H1 (cell line): ENCODE data around the gene CARD16. TPM values are rescaled to one million over a fixed set of nuclear protein-coding genes. Genes with fewer than 3 reads are reported as not detected.

Experiments used
- CTCF ChIA-PET: fragments of 300-600 bp; sonication (Branson Sonifier 250); formaldehyde crosslinking; loops from one replicate; lab custom pipeline; 2021; ENCODE audit not compliant: partially characterized antibody; lab: Charles Lee
- POLR2A ChIA-PET: fragments of 300-600 bp; sonication (Branson Sonifier 250); formaldehyde crosslinking; loops from one replicate; lab custom pipeline; 2021; ENCODE audit warnings: inconsistent platforms; ENCODE audit not compliant: partially characterized antibody; lab: Charles Lee
- DNase-seq, 2 experiments: peaks; one replicate each; pipeline versions ENCODE4 v3.0.0 to v3.0.0-alpha.2; 2010 to 2022; ENCODE audit warnings: low spot score in 2 of 2, low read depth in 1 of 2, mixed read lengths in 1 of 2
- FAIRE-seq: peaks from 2 replicates; lab custom pipeline; 2011; peaks lifted over from hg19 to GRCh38; lab: Jason Lieb, UNC
- H2AFZ ChIP-seq: 2 replicates; pipeline ENCODE4 v1.8.1; 2012; ENCODE audit warnings: low read length, inconsistent platforms
- H2AK5ac ChIP-seq: 2 replicates; pipeline ENCODE4 v1.6.1; 2013; ENCODE audit warnings: low read depth, low read length
- H2BK120ac ChIP-seq: replicated peaks from 2 replicates; pipeline ENCODE3; 2013; ENCODE audit warnings: low read depth, low read length, inconsistent platforms
- H2BK12ac ChIP-seq: 2 replicates; pipeline ENCODE4 v1.6.1; 2013; ENCODE audit warnings: low read depth, low read length
- H2BK15ac ChIP-seq: 2 replicates; pipeline ENCODE4 v1.6.1; 2013; ENCODE audit warnings: low read length
- H2BK20ac ChIP-seq: 2 replicates; pipeline ENCODE4 v1.6.1; 2013; ENCODE audit warnings: low read length
- H2BK5ac ChIP-seq: 2 replicates; pipeline ENCODE4 v1.6.1; 2013; ENCODE audit warnings: low read depth, low read length
- H3K14ac ChIP-seq: 2 replicates; pipeline ENCODE4 v1.6.1; 2013; ENCODE audit warnings: inconsistent platforms; ENCODE audit not compliant: insufficient read length
- H3K18ac ChIP-seq: 2 replicates; pipeline ENCODE4 v1.6.1; 2013; ENCODE audit warnings: low read length; ENCODE audit errors: extremely low read depth
- H3K23ac ChIP-seq: 2 replicates; pipeline ENCODE4 v1.6.1; 2013; ENCODE audit warnings: inconsistent platforms; ENCODE audit not compliant: insufficient read length
- H3K23me2 ChIP-seq: 2 replicates; pipeline ENCODE4 v1.6.1; 2013; ENCODE audit warnings: low read depth, low read length
- H3K27ac ChIP-seq: 2 replicates; pipeline ENCODE4 v1.6.1; 2011; ENCODE audit warnings: low read depth, low read length, inconsistent platforms
- H3K27me3 ChIP-seq, 4 experiments: replicated peaks in 1 of 4; 1 replicate in 1 of 4; 2 replicates in 3 of 4; pipeline versions ENCODE4 v1.6.1 to v1.8.1; 2011 to 2013; ENCODE audit warnings: low read length in 3 of 4, mild to moderate bottlenecking in 3 of 4, inconsistent platforms in 2 of 4, mixed read lengths in 2 of 4, moderate library complexity in 1 of 4; ENCODE audit not compliant: control insufficient read depth in 3 of 4, insufficient read depth in 3 of 4; ENCODE audit errors: extremely low read depth in 1 of 4
- H3K36me3 ChIP-seq, 4 experiments: 2 replicates each; pipeline versions ENCODE4 v1.6.1 to v1.8.1; 2011 to 2013; ENCODE audit warnings: mild to moderate bottlenecking in 4 of 4, low read length in 3 of 4, moderate library complexity in 2 of 4, control low read depth in 1 of 4, inconsistent platforms in 1 of 4; ENCODE audit not compliant: insufficient read depth in 4 of 4, control insufficient read depth in 2 of 4
- H3K4ac ChIP-seq: replicated peaks from 2 replicates; pipeline ENCODE3; 2013; ENCODE audit warnings: low read length, low read depth, mixed read lengths, inconsistent platforms; ENCODE audit not compliant: insufficient read length
- H3K4me1 ChIP-seq, 4 experiments: replicated peaks in 1 of 4; 1 replicate in 1 of 4; 2 replicates in 3 of 4; pipeline versions ENCODE4 v1.6.1 to v1.8.1; 2011 to 2013; ENCODE audit warnings: low read length in 3 of 4, inconsistent platforms in 2 of 4, mixed read lengths in 1 of 4; ENCODE audit not compliant: insufficient read depth in 4 of 4, control insufficient read depth in 3 of 4
- H3K4me2 ChIP-seq, 2 experiments: 2 replicates each; pipeline versions ENCODE4 v1.6.1 to v1.8.1; 2011 to 2013; ENCODE audit warnings: low read depth in 2 of 2, low read length in 2 of 2, control low read depth in 1 of 2, inconsistent platforms in 1 of 2, mild to moderate bottlenecking in 1 of 2; ENCODE audit not compliant: insufficient read depth in 1 of 2
- H3K4me3 ChIP-seq, 4 experiments: fragments of 200-600, 300-600 bp in 1 of 4; sonication (generic), shearing (Covaris generic), sonication (Bioruptor Twin) in 1 of 4; 2 replicates each; pipeline versions ENCODE4 v1.5.1 to v1.8.1; 2011 to 2016; ENCODE audit warnings: low read length in 4 of 4, low read depth in 3 of 4, control low read depth in 2 of 4, inconsistent platforms in 2 of 4, mild to moderate bottlenecking in 2 of 4, mixed read lengths in 1 of 4, moderate library complexity in 1 of 4; ENCODE audit not compliant: insufficient read depth in 2 of 4; ENCODE audit errors: extremely low read depth in 1 of 4
- H3K56ac ChIP-seq: replicated peaks from 2 replicates; pipeline ENCODE3; 2013; ENCODE audit warnings: low read depth, mild to moderate bottlenecking, mixed read lengths, low read length, inconsistent platforms; ENCODE audit not compliant: insufficient read length
- H3K79me1 ChIP-seq: 2 replicates; pipeline ENCODE4 v1.6.1; 2013; ENCODE audit warnings: low read depth, low read length, control low read depth
- H3K79me2 ChIP-seq, 2 experiments: 2 replicates each; pipeline versions ENCODE4 v1.6.1 to v1.8.1; 2012 to 2013; ENCODE audit warnings: low read length in 2 of 2, mild to moderate bottlenecking in 2 of 2, inconsistent platforms in 1 of 2; ENCODE audit not compliant: insufficient read depth in 2 of 2, control insufficient read depth in 1 of 2
- H3K9ac ChIP-seq, 4 experiments: replicated peaks in 1 of 4; 1 replicate in 1 of 4; 2 replicates in 3 of 4; pipeline versions ENCODE4 v1.6.1 to v1.8.1; 2011 to 2013; ENCODE audit warnings: low read depth in 3 of 4, low read length in 3 of 4, control low read depth in 2 of 4, mild to moderate bottlenecking in 2 of 4, moderate library complexity in 2 of 4, inconsistent platforms in 1 of 4; ENCODE audit errors: extremely low read depth in 1 of 4
- H3K9me3 ChIP-seq, 2 experiments: 2 replicates each; pipeline versions ENCODE4 v1.6.1 to v1.8.1; 2012 to 2013; ENCODE audit warnings: mild to moderate bottlenecking in 2 of 2, moderate library complexity in 2 of 2, control low read depth in 1 of 2, inconsistent platforms in 1 of 2, low read depth in 1 of 2, low read length in 1 of 2, mixed read lengths in 1 of 2; ENCODE audit not compliant: insufficient read depth in 2 of 2
- H4K20me1 ChIP-seq, 2 experiments: replicated peaks in 1 of 2; 2 replicates each; pipeline versions ENCODE3 to v1.8.1; 2011 to 2013; ENCODE audit warnings: inconsistent platforms in 2 of 2, low read length in 2 of 2, mild to moderate bottlenecking in 1 of 2; ENCODE audit not compliant: insufficient read depth in 2 of 2, control insufficient read depth in 1 of 2
- H4K5ac ChIP-seq: 2 replicates; pipeline ENCODE4 v1.6.1; 2013; ENCODE audit warnings: low read length, low read depth, mixed read lengths, inconsistent platforms; ENCODE audit not compliant: insufficient read length
- H4K8ac ChIP-seq: 2 replicates; pipeline ENCODE4 v1.8.0; 2013; ENCODE audit warnings: mild to moderate bottlenecking, moderate library complexity, low read length, inconsistent platforms; ENCODE audit not compliant: insufficient read depth; ENCODE audit errors: extremely low read depth
- H4K91ac ChIP-seq: replicated peaks from 2 replicates; pipeline ENCODE3; 2013; ENCODE audit warnings: low read length, mixed read lengths, inconsistent platforms; ENCODE audit not compliant: insufficient read length
- BACH1 ChIP-seq: IDR thresholded peaks from 2 replicates; pipeline ENCODE4 v1.6.1; 2012; ENCODE audit warnings: low read length, improper control_type of control experiment
- GTF2F1 ChIP-seq: IDR thresholded peaks from 2 replicates; pipeline ENCODE4 v1.6.1; 2012; ENCODE audit warnings: low read depth, low read length, improper control_type of control experiment, borderline replicate concordance
- WGBS, 2 experiments: shearing (Covaris generic) in 1 of 2; methylation state at CpG; one replicate each; pipeline versions ENCODE4 v1.1.6 to v1.1.7; 2013 to 2015; ENCODE audit warnings: low lambda C conversion rate in 2 of 2, mixed read lengths in 2 of 2, inconsistent platforms in 1 of 2, low coverage in 1 of 2, missing lambda C conversion rate in 1 of 2; ENCODE audit not compliant: insufficient replicate concordance in 2 of 2, insufficient coverage in 1 of 2, insufficient read length in 1 of 2; ENCODE audit errors: extremely low coverage in 1 of 2, missing lambda C conversion rate in 1 of 2; 5-methylcytosine and 5-hydroxymethylcytosine counted together
- polyA plus RNA-seq, 7 experiments: library from polyadenylated mRNA; depleted of rRNA in 3 of 7; stranded (reverse) in 5 of 7; unstranded in 2 of 7; fragments of >200 nt in 5 of 7; fragments of 200-250 nt in 2 of 7; gene quantifications; 1 replicate in 5 of 7; 2 replicates in 1 of 7; 4 replicates in 1 of 7; pipeline versions ENCODE4 v1.2.1 to v1.2.3, GENCODE V29; 2011 to 2013; ENCODE audit warnings: missing spikeins in 2 of 7, mixed read lengths in 2 of 7
- total RNA-seq: library from RNA; stranded (reverse); fragmentation: NEBNext Ultra II Directional; extraction: Animal tissue kit (Norgen Biotek cat#: 25700); gene quantifications from 2 replicates; pipeline ENCODE4 v1.2.1, GENCODE V29; 2021
- TF ChIP-seq, protein P1 (sequence below): IDR thresholded peaks from 2 replicates; pipeline ENCODE4 v1.6.1; 2012; ENCODE audit warnings: low read length, inconsistent platforms

Gene CARD16
- total and polyA plus RNA-seq, 2 of the 8 experiments (the other 6 are each of a cell fraction or from before 2014, with no cell fraction given): not detected

DNA sequence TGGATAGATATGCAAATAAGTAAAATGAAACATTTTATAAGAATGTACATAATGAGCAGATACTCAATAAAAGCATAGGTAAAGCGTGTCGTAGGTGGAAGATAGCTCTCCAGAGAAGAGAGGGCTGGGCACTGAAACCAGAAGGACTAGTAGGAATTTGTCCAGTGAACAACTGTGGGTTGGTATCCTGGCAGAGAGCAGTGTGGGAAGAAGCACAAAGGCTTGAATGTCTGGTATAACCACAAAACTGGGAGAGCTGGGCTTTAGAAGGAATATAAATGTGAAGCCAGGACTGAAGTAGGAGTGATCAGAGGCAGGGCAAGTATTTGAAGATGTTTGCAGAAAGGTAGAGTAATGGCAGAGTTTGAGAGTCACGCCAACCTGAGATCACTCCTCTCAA, 33.1 kb upstream of the CARD16 start:
- Histone ChIP-seq H3K4me2 (no peak overlapping the region), H3K18ac (no peak overlapping the region), H4K20me1 (no peaks in the 10 kb centered on the region), H3K9ac (no peak overlapping the region), H3K23me2 (no peaks in the 10 kb centered on the region), H3K79me2 (no peaks in the 10 kb centered on the region), H2BK20ac (no peak overlapping the region), H2BK5ac (no peak overlapping the region), H3K36me3 (no peaks in the 10 kb centered on the region), H3K56ac (no peak overlapping the region), H4K5ac (no peak overlapping the region), H3K79me1 (no peaks in the 10 kb centered on the region), H3K4ac (no peak overlapping the region), H2AFZ (no peak overlapping the region), H3K27ac (no peak overlapping the region), H2BK15ac (no peak overlapping the region), H3K4me3 (no peak overlapping the region), H3K9me3 (no peaks in the 10 kb centered on the region), H3K27me3 (no peaks in the 10 kb centered on the region), H2BK120ac (no peak overlapping the region), H2AK5ac (no peak overlapping the region), H3K14ac (no peak overlapping the region), H2BK12ac (no peak overlapping the region), H4K8ac (no peak overlapping the region), H4K91ac (no peak overlapping the region)
- DNase-seq (no peak), FAIRE-seq (no peak)
- CTCF ChIA-PET: no interaction called here
- WGBS, 2 experiments: 98% methylated on average over 3 of the region's 3 CpGs; no CpG with 5 or more reads in 1 of the 2 experiments
- TF ChIP-seq GTF2F1: no peak
- TF ChIP-seq BACH1: no peak
- TF ChIP-seq, protein P1, sequence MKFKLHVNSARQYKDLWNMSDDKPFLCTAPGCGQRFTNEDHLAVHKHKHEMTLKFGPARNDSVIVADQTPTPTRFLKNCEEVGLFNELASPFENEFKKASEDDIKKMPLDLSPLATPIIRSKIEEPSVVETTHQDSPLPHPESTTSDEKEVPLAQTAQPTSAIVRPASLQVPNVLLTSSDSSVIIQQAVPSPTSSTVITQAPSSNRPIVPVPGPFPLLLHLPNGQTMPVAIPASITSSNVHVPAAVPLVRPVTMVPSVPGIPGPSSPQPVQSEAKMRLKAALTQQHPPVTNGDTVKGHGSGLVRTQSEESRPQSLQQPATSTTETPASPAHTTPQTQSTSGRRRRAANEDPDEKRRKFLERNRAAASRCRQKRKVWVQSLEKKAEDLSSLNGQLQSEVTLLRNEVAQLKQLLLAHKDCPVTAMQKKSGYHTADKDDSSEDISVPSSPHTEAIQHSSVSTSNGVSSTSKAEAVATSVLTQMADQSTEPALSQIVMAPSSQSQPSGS: no peak
- TF ChIP-seq, all 59 proteins: peak for 0
- POLR2A ChIA-PET: no interaction called here
- Histone ChIP-seq H3K4me1 (peaks cover 0 to 10% (median 3%) of the 10 kb centered on the region in 4 experiments; a peak in 5 of 7 replicates), H3K23ac (no peak overlapping the region)
